HEK293T (cell line): Measurements from ENCODE around the gene CTDP1.

Source experiments
- BHLHE40 ChIP-seq: fragments of 450-650 bp; IDR thresholded peaks from 2 replicates; pipeline ENCODE4 v1.6.1; 2016; ENCODE audit warnings: mild to moderate bottlenecking, moderate library complexity, borderline replicate concordance
- ELF4 ChIP-seq: fragments of 450-650 bp; IDR thresholded peaks from 2 replicates; pipeline ENCODE4 v1.6.1; 2017; ENCODE audit warnings: antibody characterized with exemption
- FOXM1 ChIP-seq: fragments of 450-650 bp; IDR thresholded peaks from 2 replicates; pipeline ENCODE4 v1.6.1; 2017; ENCODE audit warnings: mild to moderate bottlenecking, borderline replicate concordance
- SUZ12 ChIP-seq: fragments of 450-650 bp; IDR thresholded peaks from 2 replicates; pipeline ENCODE4 v1.6.1; 2016; ENCODE audit warnings: mild to moderate bottlenecking
- ZNF384 ChIP-seq: fragments of 450-650 bp; IDR thresholded peaks from 2 replicates; pipeline ENCODE4 v1.6.1; 2016

DNA sequence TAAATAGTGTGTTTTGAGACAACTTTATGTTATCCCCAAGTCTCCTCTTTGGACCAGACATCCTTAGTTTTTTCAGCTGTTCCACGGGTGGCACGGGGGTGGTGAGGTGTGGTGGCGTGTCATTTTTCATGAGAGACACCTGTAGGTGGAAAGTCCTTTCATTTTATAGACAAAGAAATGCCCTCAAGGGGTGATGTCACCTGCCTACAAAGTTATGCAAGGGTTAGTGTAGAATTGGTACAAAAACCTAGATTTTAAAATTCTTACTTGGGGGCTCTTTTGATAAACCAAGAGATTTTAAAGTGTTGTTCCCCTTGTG lies 15.3 kb downstream of the CTDP1 start:
- TF ChIP-seq SUZ12 (no peak), FOXM1 (no peak), ZNF384 (no peak), ELF4 (no peak), BHLHE40 (no peak)
